ENCODE data around the gene LRMDA. TPM values are rescaled to one million over a fixed set of nuclear protein-coding genes. Genes with fewer than 3 reads are reported as not detected.
A peak's percentile ranks its signal among the peaks of the same experiment; 100 is the strongest.

The LRMDA gene
- polyA plus RNA-seq, 1 donor from 2014 or later = not detected

DNA sequence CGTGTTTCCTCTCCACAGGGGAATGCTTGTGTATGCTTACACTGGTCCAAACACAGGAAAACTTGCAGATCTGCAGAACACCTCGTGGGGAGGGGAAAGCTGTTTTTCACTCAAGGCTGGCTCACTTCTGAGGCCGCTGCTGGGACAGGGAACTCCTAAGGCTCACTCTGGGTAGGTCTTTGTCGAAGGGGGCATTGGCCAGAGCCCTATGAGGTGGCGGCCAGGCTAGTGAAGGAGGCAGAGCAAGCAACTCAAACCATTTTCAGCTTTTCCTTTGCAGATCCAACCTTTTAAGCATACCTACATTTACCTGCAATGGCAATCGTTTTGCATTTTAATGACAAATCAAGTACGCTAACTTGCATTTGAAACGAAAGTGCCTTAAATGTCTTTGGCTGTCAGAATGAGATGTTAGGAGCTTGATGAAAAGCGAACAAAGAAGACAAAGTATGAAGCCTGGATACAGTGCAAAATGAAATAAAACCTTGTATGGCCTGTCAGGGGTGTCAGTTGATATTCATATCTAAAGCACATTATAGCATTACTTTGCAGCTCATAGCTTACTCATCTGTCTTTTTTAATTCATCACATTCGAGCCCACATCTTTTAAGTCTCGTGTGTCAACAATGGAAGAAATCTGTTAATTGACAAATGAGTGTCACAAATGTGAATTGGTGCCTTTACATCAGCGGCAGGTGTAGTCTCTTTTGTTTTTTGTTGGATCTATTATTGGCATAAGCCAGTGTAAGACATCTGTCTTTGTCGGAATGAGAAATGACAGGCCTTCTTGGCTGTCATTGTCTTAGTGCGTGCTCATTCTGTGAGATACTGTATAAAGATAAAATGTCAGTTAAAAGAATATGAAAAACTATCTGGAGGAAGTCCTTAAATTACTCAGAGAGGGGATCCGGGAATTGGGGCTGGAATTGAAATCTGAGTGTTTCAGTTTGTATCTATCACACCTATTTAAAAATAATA is 30.5 kb downstream of the LRMDA start:
- H3K27ac Mint-ChIP-seq = peak overlapping the region in 1 of 3 donors; percentile 18
- H3K27me3 Mint-ChIP-seq = peaks cover 5% of the 10 kb centered on the region
- H3K4me1 Mint-ChIP-seq = no peaks in the 10 kb centered on the region
- H3K36me3 Mint-ChIP-seq = no peaks in the 10 kb centered on the region
- H3K9me3 Mint-ChIP-seq = no peaks in the 10 kb centered on the region
- no peak overlapping the region for H3K4me3 Mint-ChIP-seq

DNA sequence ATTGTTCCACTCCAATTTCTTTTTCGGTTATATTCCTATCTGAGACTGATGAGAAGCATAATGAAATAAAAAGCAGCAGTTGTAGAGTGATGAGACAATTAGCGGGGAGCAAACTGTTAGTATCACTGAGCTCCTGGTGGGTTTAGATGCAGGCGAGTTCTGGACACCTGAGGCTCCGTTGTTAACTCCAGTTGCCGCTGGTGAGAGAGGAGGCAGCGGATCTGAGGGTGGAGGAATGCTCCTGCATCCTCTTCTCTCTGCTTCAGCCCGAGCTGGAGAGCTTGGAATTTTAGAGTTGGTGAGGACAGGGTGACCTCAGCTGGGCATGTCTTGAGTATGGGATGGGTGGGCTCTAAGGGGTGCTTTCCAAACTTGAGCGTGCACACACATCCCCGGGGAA is 31.4 kb downstream of the LRMDA start:
- Mint-ChIP-seq H3K27ac (no peak overlapping the region), H3K9me3 (no peaks in the 10 kb centered on the region), H3K36me3 (no peaks in the 10 kb centered on the region), H3K27me3 (peaks cover 4% of the 10 kb centered on the region), H3K4me1 (no peaks in the 10 kb centered on the region), H3K4me3 (no peak overlapping the region)

DNA sequence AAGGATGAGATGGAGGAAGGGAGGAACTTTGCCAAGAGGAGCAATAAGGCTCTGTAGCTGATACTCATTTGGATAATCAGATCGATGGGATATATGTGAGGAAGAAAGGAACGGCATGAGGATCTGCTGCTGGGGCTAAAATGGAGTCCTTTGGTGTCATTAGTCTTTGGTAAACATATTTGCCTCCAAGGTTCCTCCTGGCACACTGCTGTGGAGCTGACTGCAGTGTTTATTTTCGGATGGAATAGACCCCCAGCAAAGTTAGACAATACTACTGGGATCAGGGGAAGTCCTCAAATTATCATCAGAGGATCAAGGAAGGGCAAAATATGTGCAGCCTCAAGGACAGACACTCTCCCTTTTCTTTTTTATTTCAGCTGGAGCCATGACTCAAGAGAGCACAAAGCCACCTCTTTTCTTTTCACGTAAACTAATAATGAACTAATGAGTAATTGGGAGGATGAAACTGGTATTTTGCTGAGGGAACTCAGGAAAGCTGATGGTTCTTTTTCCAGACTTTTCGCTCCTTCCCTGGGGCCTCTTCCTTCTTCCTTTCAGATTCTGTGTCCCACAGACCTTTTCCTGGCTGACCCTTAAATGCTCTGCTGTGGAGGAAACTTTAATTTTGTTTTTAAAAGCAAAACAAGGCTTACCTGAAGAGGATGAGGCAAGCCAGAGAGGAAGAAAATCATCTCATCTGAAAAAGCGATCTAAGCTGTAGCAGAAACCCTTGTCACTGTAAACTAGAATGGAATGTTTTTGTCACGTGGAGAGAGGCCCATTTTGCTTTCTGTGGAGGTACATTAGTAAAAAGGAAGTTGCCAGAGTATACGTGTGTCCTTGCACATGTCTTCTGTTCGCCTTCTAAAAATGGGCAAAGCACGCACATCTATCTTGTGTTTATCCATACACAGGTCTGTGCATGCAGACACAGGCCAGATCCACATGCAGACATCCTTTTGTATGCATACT is 33.3 kb downstream of the LRMDA start:
- H3K36me3 Mint-ChIP-seq = no peaks in the 10 kb centered on the region
- no peaks in the 10 kb centered on the region for H3K9me3 Mint-ChIP-seq
- H3K27ac Mint-ChIP-seq = no peak overlapping the region
- H3K27me3 Mint-ChIP-seq = peaks cover 6% of the 10 kb centered on the region
- no peaks in the 10 kb centered on the region for H3K4me1 Mint-ChIP-seq
- H3K4me3 Mint-ChIP-seq = no peak overlapping the region

DNA sequence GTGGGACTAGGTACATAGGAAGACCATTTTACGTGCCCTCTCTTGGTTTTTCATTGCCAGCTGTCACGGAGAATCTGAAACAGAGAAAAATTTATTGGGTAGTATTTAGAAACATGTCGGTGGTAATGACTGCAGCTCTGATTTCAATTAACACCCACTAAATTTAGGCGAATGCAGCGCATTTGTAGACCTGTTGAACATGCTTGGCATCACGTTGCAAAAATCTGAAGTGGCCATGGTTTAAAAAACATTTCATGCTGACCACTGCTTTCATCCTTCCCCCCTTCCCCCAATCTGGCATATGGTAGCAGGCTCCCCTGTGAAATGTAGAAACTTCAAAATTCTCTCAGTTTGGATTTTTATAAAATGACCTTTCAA is 34.0 kb downstream of the LRMDA start:
- Mint-ChIP-seq H3K27ac (no peak overlapping the region), H3K27me3 (peaks cover 6% of the 10 kb centered on the region), H3K4me1 (no peaks in the 10 kb centered on the region), H3K36me3 (no peaks in the 10 kb centered on the region), H3K4me3 (no peak overlapping the region), H3K9me3 (no peaks in the 10 kb centered on the region)

DNA sequence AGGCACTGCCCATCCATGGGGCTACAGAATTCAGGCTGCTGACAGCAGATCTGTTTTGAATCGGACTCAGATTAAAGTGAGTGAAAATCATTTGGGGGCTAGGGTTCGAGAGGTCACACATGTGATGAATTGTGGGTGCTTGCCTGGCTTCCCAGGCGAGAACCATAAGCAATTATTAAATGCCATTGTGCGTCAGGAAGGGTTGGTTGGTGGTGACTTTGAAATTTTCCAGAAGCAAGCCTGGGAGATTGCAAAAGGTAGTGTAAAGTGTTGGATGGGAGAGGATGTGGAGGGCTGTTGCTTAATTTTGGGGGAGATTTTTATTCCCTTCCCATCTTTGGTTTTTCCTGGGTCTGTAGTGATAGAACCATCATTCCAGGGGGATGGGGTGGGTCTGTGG is 34.6 kb downstream of the LRMDA start:
- H3K27me3 Mint-ChIP-seq = peaks cover 6% of the 10 kb centered on the region
- no peaks in the 10 kb centered on the region for H3K4me1 Mint-ChIP-seq
- H3K9me3 Mint-ChIP-seq = no peaks in the 10 kb centered on the region
- no peaks in the 10 kb centered on the region for H3K36me3 Mint-ChIP-seq
- H3K4me3 Mint-ChIP-seq = no peak overlapping the region
- no peak overlapping the region for H3K27ac Mint-ChIP-seq

DNA sequence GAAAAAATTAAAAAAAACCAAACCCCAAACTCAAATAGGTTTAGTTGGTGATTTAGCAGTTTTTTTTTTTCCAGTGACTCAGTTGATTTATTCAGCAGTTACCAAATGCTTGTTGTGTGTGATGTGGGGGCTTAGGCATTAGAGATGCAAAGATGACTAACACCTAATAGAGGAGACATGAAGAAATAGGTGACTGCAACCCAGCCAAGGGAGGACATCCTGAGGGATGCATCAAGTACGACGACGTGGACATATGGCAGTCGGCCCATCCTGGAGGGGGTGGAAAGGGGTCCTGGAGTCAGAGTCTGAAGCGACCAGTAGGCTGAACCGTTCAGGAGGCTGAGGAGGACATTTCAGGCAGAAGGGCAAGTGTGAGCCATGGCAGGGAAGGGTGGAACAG is 35.5 kb downstream of the LRMDA start:
- Mint-ChIP-seq H3K9me3 (no peaks in the 10 kb centered on the region), H3K36me3 (no peaks in the 10 kb centered on the region), H3K4me3 (no peak overlapping the region)

DNA sequence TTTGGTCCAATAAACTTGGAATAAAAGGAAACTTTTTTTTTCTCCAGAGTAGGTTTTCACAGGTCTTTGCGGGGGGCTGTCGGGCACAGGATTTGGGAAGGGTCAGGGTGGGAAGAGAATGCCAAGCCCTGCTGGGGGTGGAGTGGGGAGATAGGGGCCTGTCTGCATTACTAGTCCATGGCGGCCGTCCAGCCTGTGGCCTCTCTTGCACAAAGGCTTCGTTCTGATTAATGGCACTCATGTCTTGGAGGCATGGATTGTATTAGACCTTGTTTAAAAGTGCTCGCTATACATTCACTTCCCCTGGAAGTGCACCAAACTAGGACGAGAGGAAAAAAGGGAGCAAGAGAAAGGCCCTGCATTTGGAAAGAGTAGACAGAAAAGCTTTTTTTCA is 37.2 kb downstream of the LRMDA start:
- no peaks in the 10 kb centered on the region for H3K4me1 Mint-ChIP-seq
- peaks cover 0 to 4% (median 0%) of the 10 kb centered on the region in 3 donors for H3K9me3 Mint-ChIP-seq
- no peak overlapping the region for H3K4me3 Mint-ChIP-seq
- peaks cover 9% of the 10 kb centered on the region for H3K27me3 Mint-ChIP-seq
- no peak overlapping the region for H3K27ac Mint-ChIP-seq
- H3K36me3 Mint-ChIP-seq = no peaks in the 10 kb centered on the region

More for the DNA sequence above, 35.5 kb downstream of the LRMDA start:
- Mint-ChIP-seq H3K27me3 (peaks cover 7% of the 10 kb centered on the region), H3K27ac (no peak overlapping the region), H3K4me1 (no peaks in the 10 kb centered on the region)

DNA sequence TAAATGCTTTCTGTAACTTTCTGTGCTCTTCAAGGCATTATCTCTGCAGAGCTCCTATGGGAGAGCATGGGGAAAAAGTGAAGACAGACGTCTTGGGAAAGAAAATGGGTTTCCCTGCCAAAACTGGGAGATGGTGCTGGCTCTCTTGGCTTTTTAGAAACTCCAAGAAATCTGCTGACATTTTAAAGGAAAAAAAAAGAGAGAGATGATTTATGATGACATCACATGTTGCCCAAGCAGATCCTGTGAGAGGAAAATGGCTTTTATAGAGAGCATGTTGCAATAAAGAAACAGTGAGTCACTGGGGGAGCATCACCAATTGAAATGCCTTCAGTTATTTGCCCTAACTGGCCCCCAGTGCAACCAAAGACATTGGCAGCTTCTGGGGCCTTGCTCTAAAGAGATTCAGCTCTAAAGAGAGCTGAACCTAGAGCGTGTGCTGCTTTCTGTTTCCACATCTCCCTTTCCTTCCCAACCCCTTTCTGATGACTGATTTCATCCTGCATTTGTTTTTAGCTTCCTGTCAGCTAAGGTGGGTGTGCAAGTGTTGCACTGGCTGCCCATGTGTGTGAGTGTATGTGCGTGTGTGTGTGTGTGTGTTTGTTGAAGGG is 37.7 kb downstream of the LRMDA start:
- Mint-ChIP-seq H3K4me3 (no peak overlapping the region), H3K27me3 (peaks cover 8% of the 10 kb centered on the region)

DNA sequence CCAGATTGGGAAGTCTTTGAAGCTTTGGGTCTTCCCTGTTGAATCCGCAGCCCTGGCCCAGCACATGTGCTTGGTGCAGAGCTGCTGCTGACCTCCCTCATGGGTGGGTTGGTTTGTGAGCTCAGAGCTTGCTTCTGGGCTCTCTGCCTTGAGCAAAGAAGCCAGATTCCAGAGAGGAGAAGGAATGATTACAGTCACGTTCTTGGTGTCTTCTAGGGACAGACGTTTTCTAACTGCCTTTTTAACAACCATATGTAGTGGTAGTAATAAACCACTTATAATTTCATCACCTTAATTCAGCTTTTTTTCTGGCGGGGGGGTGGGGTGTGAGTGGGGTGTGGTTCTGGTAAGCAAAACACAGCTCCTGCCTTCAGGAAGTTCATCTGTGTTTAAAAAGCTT is 39.5 kb downstream of the LRMDA start:
- H3K36me3 Mint-ChIP-seq = no peaks in the 10 kb centered on the region
- H3K4me1 Mint-ChIP-seq = no peaks in the 10 kb centered on the region
- peaks cover 0 to 4% (median 0%) of the 10 kb centered on the region in 3 donors for H3K9me3 Mint-ChIP-seq
- no peak overlapping the region for H3K4me3 Mint-ChIP-seq
- H3K27me3 Mint-ChIP-seq = peaks cover 5% of the 10 kb centered on the region
- H3K27ac Mint-ChIP-seq = no peak overlapping the region

More for the DNA sequence above, 37.7 kb downstream of the LRMDA start:
- Mint-ChIP-seq H3K36me3 (no peaks in the 10 kb centered on the region), H3K9me3 (peaks cover 0 to 4% (median 0%) of the 10 kb centered on the region in 3 donors), H3K27ac (no peak overlapping the region), H3K4me1 (no peaks in the 10 kb centered on the region)

DNA sequence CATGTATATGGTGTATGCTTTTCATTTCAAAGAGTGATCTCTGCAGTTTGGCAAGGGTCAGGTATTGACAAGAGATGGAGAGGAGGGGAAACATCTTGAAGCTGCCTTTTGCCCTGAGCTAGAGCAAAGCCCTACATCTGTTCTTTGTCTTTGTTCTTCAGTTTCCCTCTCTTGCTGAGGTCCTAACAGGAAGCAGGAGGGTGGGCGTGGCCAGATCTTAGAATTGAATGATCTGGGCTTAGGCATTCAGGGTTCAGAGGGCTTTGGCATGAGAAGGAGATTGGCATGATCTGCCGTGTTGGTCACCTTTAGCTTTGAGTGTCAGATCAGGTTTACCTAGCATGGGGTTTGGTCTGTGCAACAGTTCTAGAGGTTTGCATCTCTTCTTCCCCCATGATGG is 41.3 kb downstream of the LRMDA start:
- peaks cover 0 to 4% (median 0%) of the 10 kb centered on the region in 3 donors for H3K9me3 Mint-ChIP-seq
- H3K4me3 Mint-ChIP-seq = no peak overlapping the region
- H3K27me3 Mint-ChIP-seq = peaks cover 4% of the 10 kb centered on the region
- no peak overlapping the region for H3K27ac Mint-ChIP-seq
- no peaks in the 10 kb centered on the region for H3K36me3 Mint-ChIP-seq
- no peaks in the 10 kb centered on the region for H3K4me1 Mint-ChIP-seq

DNA sequence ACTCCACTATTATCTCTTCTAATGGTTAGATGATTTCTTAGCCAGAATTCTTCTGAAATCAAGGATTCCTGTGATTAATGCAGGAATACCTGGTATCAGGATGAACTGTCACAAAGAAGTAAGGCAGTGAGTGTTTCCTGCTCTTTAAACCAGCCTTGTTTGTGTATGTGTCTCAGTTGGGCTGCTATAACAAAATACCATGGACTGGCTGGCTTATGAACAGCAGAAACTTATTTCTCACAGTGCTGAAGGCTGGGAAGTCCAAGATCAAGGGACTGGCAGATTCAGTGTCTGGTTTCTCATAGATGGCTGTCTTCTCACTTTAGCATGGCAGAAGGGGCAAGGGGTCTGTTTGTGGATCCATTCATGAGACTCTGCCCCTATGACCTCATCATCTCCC is 42.7 kb downstream of the LRMDA start:
- Mint-ChIP-seq H3K36me3 (no peaks in the 10 kb centered on the region), H3K9me3 (peaks cover 0 to 4% (median 0%) of the 10 kb centered on the region in 3 donors), H3K4me3 (no peak overlapping the region), H3K27ac (peak overlapping the region in 1 of 3 donors; percentile 44), H3K4me1 (no peaks in the 10 kb centered on the region), H3K27me3 (peaks cover 4% of the 10 kb centered on the region)

DNA sequence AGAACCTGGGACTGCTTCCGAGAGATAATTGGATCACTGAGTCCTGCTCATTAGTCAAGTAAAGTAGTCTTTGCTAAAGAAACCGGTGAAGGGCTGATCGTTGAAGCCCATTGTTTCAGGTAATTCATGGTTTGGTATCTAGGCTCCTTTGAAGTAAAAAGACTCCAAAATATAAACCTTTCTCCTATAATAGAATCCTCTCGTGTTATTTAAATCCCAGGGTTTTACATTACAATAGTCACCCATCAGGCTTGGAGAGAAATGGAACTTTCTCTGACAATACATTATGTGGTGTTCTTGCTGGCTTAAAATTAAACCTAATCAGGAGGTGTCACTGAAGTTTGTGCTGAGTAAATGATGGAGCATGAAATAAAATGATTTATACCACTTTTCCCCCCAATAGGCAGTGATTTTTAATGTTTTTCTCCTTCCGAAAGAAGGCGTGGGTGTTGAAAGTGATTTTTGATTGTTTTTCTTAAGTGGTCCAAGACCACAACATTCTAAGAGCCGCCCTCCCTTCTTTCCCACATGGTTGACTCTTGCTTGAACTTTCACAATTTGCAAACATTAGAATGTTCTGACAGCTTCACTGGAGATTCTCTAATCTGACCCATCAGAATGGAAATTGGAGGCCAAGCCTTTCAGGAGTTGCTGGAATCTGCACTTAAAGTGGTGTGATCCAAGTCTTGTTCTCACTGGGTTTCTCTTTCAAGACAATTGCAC is 44.2 kb downstream of the LRMDA start:
- peaks cover 0 to 4% (median 0%) of the 10 kb centered on the region in 3 donors for H3K9me3 Mint-ChIP-seq
- H3K27ac Mint-ChIP-seq = no peak overlapping the region
- no peak overlapping the region for H3K4me3 Mint-ChIP-seq
- H3K27me3 Mint-ChIP-seq = peaks cover 3% of the 10 kb centered on the region
- no peaks in the 10 kb centered on the region for H3K36me3 Mint-ChIP-seq
- H3K4me1 Mint-ChIP-seq = no peaks in the 10 kb centered on the region

DNA sequence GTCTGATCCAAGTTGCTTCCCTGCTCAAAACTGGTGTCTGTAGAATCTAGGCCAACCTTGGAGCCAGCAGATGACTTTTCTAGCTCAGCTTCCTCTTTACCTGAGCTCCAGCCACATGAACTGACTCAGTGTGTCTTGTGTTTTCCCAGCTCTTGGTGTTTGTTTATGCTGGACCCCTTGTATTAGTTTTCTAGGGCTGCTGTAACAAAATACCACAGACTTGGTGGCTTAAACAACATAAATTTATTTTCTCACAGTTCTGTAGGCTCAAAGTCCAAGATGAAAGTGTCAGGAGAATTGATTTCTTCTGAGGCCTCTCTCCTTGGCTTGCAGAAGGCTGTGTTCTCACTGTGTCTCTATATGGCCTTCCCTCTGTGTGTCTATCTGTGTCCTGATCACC is 45.1 kb downstream of the LRMDA start:
- no peak overlapping the region for H3K27ac Mint-ChIP-seq
- H3K4me1 Mint-ChIP-seq = no peaks in the 10 kb centered on the region
- H3K27me3 Mint-ChIP-seq = peaks cover 3% of the 10 kb centered on the region

DNA sequence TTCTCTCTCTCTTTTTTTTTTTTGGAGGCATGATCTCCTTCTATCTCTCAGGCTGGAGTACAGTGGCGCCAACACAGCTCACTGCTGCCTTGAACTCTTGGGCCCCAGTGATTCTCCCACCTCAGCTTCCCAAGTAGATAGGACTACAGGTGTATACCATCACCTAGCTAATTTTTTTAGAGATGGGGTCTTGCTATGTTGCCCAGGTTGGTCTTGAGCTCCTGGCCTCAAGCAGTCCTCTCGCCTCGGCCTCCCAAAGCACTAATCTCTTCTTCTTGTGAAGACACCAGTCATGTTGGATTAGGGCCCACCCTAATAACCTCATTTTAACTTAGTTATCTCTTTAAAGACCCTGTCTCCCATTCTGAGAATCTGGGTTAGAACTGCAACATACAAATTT is 45.6 kb downstream of the LRMDA start:
- H3K27me3 Mint-ChIP-seq = peaks cover under 1% of the 10 kb centered on the region
- H3K27ac Mint-ChIP-seq = no peak overlapping the region
- no peaks in the 10 kb centered on the region for H3K4me1 Mint-ChIP-seq
- no peaks in the 10 kb centered on the region for H3K36me3 Mint-ChIP-seq
- no peak overlapping the region for H3K4me3 Mint-ChIP-seq
- H3K9me3 Mint-ChIP-seq = peaks cover 0 to 4% (median 0%) of the 10 kb centered on the region in 3 donors

More for the DNA sequence above, 45.1 kb downstream of the LRMDA start:
- H3K4me3 Mint-ChIP-seq = no peak overlapping the region
- no peaks in the 10 kb centered on the region for H3K36me3 Mint-ChIP-seq
- peaks cover 0 to 4% (median 0%) of the 10 kb centered on the region in 3 donors for H3K9me3 Mint-ChIP-seq

Data from IgD-negative memory B cell (primary cell).